Activated CD4-positive, alpha-beta T cell treated with anti-CD3 and anti-CD28 coated beads, Interleukin-2, amount 50 U/mL, for 24 hours (primary cell): ENCODE results near the gene NSG2.
"Not testable (repeated sequence)": the region's sequence is repeated elsewhere in the genome, so short reads cannot be mapped to it uniquely, and the experiment has no call there.

Experiments
- DNase-seq, 2 donors: peaks; one replicate each; pipeline ENCODE4 v3.0.0-alpha.2; 2020; ENCODE audit warnings: low read depth in 1 of 2, low spot score in 1 of 2

Gene NSG2

DNA sequence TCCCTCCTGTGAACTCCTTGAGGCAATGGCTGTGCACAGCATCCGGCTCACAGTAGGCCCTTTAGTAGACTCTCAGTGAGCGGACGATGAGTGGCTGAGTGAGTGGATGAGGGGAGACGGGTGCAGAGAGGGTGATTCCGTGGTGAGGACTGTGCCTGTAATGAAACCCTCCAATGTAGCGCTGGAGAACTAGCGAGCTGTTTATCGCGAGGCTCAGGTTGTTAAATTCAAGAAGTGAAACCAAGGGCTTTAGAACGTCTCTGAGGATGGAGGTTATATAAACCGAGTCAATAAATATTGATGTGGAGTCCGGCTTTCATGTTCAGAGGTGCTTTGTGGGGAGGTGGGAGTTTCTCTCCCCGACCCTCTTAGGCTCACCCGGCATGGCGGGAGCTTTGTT lies 53.2 kb downstream of the NSG2 start:
- no peak for DNase-seq

DNA sequence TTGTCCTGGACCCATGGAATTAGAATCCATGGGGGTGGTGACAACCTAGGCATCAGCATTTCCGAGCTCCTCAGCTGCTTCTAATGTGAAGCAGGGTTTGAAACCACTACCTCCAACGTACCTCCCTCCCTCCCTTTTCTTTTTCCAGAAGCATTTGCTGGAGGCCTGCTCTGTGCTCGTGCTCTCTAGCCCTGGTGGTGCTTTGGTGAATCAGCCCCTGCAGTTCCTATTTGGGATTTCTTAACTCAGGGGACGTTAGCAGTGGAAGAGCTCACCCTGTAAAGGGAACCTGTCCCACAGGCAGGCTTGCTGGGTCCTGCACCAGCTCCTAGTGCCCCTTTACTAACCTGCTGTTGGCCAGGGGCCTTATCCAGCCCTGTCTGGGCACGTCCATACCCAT lies 55.0 kb downstream of the NSG2 start:
- DNase-seq, result no peak

DNA sequence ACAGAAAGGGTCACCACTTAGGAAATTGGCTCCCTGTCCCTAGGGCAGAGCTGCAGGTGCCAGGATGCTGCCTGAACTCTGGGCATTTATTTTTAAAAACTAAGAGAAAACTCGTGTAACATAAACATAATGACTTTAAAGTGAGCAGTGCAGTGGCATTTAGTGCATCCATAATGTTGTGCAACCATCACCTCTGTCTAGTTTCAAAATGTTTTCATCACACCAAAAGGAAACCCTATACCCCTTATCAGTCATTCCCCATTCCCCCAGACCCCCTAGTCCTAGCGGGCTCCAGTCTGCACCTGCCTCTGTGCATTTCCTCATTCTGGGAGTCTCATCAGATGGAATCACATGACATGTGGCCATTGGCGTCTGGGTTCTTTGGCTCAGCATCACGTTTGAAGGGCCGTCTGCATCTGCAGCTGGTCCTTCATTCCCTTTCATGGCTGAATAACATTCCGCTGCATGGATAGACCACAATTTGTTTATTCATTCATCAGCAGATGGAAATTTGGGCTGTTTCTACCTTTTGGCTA lies 55.8 kb downstream of the NSG2 start:
- DNase-seq, result no peak

DNA sequence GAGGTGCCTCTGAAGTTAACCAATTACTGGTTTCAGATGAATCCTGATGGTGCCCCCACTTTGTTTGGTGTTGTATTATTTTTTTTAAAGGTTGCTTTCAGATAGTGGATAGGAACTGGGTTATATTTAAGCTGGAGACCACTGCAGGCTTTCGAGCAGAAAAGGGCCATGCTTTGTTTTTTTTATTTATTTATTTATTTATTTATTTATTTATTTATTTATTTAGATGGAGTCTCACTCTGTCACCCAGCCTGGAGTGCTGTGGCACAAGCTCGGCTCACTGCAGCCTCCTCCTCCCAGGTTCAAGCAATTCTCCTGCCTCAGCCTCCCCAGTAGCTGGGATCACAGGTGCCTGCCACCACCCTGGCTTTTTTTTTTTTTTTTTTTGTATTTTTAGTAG lies 57.1 kb downstream of the NSG2 start:
- DNase-seq, result not testable (repeated sequence)

DNA sequence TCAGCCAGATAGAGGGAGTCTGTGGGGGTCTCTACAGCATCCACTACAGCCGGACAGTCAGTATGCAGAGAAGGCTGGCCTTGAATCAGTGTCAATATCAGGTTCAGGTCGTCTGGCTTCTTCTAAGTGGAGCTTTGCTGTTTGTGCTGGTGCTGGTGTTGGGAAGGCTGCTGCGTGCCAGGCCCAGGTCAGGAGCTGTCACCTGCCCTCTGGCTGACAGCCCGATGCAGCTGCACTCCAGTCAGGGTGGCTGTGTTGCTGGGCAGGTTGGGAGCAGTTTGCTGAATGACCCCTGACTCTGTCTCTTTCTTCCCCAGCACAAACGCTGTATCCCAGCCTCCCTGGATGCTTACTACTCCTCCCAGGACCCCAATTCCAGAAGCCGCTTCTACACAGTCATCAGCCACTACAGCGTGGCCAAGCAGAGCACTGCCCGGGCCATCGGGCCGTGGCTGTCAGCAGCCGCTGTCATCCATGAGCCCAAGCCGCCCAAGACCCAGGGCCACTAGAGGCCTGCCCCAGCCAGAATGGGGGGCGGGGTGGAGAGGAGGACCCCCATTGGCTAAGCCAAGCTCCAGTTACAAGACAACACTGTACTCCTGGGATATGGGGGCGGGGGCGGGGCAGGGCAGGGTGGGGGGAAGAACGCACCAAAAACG lies 61.6 kb downstream of the NSG2 start:
- no peak for DNase-seq

DNA sequence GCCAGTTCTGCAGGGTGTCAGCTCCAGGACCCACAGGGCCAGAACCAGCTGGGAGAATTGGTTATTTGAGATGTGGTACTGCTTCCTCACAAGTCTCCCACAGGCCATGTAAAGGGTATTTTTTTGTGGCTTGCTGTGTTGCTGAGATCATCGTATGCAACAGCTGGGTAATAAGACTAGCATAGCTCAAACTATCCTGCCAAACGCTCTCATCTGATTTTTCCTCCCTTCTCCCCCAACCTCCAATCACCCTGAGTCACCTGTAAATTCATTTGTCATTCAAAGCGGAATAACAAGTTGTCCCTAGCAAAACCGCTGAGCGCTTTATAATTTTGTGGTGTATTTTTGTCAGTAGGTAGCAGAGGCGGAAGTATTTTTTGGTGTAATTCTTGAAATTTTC lies 63.2 kb downstream of the NSG2 start:
- DNase-seq, result no peak

DNA sequence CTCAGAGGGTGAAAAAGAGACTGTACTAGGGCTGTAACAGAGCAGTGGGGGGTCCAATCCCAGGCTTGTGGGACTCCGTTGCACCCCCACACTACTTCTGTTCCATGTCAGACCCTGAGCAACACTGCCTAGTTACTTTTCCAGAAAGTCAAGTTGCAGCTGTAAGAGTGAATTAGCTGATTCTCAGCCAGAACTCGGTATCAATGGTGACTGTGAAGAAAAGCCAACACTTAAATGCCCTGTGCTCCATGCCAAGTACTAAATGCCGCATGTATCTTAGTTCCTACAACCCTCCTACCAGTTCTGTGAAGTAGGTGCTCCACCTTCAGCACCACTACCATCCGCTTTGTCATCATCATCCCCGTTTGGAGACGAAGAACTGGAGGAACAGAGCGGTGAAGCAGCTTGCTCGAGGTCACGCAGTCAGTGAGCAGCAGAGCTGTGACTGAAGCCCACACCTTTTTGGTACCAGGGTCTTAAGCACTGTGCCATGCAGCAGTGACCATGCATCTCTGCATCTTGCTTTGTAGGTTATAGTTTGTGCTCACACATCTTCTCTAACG lies 64.3 kb downstream of the NSG2 start:
- DNase-seq, result no peak

DNA sequence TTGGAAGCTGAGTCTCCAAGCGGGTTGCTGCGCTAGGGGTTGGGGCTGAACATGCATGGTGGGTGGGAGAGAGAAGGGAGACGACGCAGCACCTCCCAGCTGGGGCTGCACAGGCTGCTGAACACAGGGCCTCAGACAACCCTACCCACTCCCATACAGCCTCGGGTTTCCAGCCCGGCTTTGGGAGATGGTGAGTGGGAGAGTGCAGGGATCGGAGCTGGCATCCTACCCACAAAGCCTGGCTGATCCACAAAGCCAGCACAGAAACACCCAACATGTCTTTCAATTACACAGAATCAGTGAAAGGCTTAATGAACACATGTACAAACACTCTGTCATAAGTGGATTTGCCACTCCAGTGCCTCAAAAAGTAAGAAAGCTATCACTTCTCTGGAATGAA lies 64.8 kb downstream of the NSG2 start:
- DNase-seq, result no peak

DNA sequence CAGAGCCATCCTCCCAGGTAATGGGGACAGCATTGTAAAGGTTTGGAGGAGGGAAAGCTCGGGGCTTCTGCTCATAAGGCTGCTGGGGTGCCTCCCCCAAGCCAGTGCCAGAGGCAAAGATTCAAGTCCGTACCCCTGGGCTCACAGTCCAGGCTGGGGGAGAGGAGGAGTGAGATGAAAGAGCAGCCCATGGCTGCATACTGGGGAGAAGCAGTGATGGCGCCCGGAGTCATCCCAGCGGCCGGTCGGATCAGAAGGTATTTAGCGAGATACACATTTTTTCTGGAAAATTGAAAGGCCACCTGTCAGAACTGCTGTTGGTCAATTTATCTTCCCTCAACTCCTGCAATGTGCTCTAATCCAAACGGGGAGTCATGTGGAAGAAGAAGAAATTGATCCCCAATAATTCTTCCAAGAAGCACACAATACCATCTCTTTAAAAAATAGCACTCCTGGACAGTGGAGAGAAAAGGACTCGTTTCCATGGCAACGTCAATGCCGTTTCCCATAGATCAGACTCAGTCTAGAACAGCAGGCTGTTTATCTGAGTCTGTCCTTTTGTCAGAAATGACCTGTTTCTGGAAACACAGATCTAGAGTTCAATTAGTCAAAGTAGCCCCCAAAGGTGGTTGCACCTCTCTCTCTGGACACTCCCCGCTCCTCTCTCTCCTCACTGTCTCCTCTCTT lies 65.9 kb downstream of the NSG2 start:
- DNase-seq, result no peak

DNA sequence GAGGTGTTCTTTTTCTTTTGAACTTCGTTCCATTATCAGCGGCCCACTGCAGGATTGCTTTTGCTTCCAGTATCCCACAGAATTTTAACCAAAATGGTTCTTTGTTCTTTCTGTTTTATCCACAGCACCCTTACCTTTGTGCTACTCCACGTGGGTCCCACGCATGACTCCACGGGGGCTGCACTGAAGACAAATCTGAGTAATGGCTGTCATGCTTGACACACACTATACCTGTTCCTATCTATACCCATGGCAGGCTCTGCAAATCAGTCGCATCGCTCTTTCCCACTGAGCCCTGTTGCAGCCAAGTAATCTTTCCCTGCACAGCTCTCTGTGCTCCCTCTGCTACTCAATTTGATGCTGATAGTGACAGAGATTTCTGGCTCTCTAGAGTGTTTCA lies 69.7 kb downstream of the NSG2 start:
- no peak for DNase-seq

DNA sequence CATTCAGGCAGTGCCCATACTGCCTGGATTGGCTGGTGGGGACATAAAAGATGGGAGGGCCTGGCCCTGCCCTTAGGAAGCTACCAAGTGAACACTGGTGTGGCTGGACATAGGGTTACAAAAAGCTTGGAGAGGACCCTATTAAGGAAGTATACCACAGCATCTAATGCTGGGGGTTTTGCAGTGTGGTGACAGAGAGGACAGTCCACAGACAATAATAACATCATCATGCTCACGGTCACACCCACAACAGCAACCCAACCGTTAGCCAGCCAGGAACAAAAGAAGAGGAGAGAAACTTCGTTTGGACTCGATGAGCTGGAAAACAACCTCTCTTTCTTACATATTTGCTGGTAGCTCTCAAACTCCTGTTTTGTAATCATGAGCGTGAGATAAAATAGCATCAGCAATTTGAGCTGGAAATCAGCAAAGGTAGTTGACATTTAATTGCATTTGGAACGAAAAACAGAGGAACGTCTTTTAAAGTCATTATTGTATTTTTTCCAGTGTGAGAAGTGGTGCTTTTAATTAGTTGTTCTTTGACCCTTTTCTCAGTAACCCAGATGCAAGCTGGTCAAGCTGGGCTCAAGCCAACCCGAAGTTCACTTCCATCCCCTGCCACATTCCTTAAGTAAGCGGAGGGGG lies 73.4 kb downstream of the NSG2 start:
- DNase-seq, result no peak

DNA sequence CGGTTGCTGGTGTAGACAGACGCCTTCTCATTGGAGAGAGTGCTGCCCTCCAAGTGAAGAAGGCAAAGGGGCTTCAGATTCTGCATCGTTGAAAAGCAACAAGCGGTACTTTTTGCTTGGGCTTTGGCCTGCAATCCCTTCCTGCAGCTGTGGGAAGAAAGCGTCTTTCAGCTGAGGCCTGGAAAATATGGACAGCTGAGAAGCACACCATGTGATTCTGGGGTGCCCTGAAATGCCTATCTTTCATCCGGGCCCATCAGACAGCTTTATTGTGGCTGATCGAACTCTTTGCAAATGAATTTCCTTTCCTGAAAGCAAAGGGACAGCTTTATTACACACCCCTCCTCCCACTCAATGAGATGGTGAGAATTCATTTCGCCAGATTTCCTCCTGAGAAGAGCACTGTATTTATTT lies 74.0 kb downstream of the NSG2 start:
- DNase-seq, result no peak

DNA sequence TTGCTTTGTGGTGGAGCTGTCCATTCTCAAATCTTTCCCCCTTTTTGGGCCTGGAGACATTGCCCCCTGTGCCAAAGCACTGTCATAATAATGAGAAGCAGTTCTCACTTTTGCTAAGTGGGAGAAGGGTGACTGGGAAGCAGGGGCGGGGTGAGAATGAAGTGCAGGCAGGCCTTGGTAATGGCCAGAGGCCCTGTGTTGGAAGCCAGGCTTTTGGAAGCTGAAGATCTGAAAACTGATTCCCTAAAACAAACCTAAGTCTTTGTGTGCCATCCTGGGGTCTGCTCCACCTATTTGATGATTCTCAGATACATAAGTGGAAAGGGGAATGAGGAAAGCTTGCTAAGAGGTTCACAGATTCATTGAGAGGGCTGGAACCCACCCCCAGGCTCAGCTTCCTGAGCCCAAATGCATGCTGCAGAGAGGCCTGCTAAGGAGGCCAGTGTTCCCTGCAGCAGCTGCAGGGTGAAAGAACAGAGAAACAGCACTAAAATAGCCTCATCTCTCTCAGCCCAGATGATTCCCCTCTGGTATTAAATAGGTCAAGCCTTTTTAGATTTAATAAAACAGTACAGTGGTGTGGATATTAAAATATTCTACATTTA lies 75.0 kb downstream of the NSG2 start:
- no peak for DNase-seq

DNA sequence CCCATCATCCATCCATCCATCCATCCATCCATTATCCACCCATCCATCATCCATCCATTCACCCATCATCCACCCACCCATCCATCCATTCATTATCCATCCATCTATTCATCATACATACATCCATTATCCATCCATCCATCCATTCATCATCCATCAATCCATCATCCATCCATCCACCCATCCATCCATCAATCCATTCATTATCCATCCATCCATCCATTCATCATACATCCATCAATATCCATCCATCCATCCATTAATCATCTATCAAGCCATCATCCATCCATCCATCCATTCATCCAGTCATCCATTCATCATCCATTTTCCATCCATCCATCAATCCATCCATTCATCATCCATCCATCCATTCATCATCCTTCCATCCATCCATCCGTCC lies 89.0 kb downstream of the NSG2 start:
- no peak for DNase-seq

DNA sequence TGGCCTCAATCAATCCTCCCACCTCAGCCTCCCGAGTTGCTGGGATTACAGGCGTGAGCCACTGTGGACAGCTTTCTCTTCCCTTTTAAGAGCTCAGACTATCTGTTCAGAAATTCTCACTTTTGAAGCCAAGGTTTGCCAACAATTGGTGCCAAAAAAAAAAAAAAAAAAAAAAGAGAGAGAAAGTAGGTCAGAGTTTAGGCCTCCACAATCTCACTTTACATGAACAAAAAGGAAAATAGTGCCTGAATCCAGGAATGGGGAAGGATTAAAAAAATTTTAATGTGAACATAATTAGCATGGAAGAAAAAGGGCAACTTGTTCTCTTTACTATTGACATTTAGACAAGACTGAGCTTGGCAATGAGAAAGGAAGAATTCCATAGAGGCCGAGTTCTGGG lies 94.1 kb downstream of the NSG2 start:
- no peak for DNase-seq

DNA sequence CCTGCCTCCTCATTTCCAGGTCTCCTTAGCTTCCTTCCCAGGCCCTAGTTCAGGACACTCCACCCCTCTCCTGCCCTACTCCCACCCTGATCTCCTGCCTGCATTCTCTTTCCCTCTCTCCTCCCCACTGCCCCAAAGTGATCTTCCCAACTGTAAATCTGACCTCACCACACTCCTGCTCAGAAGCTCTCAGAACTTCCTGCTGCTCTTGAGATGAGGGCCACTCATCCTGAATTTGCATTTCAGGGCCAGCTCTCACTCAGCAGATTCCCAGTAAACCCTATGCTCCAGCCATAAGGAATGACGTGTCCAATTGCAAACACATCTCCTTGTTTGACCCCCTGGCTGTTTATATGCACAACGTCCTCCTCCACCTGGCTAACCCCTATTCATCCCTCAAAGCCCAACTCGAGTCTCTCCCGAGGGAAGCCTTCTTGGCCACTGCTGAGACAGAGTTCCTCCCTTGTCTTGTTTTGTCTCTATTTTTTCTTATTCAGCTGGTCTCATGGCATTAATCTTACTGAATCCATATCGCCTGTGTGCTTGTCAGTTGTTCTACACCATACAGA lies 95.0 kb downstream of the NSG2 start:
- no peak for DNase-seq

DNA sequence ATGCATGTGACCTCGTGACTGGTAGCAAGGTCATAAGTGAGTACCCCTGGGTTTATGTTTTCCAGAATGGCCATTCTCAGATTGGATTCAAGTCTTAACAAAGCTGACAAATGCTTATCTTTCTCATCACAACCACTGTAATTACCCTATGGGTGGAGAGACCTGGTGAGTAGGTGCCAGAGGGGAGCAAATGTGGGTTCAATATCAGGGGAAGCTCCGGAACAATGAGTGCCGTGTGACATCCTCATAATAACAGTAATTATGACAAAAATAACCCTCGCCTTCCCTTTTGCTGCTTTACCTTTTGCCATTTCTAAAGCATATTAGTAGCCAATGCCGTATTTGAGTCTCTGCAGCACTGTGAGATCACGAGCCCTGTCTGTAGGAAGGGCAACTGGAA lies 95.9 kb downstream of the NSG2 start:
- no peak for DNase-seq

DNA sequence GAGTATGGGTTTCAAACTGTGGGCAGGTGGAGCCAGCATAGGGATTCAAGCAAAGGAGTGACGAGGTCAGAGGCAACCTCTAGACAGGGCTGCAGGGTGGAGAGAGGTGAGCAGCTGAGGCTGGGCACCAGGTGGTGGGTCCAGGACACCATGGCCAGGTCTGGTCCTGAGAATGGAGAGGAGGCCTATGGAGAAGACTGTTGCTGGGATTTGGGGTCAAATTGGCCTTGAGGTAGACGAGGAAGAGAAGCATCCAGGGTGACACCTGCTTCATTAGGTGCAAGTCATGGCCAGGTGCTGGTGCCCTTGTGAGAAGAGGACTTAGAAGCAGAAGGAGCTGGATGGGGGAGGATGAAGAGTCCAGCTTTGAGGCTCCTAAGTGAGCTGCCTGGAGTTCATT lies 99.6 kb downstream of the NSG2 start:
- DNase-seq, result no peak

DNA sequence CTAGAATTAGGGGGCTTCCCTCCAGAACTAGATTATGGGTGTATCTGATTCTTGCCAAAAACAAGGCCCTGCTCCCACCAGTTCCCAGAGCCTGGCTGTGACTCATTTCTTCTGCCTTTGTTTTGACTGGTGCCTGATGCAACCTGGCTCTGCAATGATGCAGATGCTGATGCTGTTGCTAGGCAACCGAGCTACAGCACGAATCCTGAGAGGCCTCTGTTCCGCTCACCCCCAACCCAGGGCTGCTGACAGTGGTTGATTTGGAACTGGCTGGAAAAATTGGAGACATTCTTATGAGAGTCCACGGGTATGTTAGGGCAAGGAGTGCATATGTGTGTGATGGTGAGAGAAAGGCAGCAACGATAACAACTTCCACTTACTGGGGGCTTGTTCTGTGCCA lies 100.3 kb downstream of the NSG2 start:
- DNase-seq, result no peak

DNA sequence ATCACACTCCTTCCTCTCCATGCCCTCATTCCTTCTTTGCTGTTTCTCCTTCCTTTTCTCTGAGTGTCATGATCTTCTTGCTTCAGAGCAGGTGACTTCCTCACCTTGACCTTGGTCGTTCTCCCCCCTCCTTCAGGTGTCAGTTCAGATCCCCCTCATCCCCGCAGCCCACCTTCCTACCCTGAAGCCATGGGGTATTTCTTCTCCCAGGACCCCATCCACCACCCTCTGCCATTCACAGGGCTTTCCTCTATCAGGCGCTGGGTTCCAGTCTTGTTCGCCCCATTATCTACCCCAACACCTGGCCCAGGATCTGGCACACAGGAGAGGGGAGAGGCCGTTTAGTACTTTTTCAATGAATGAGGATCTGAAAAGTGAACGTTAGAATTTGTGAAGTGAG lies 101.0 kb downstream of the NSG2 start:
- no peak for DNase-seq

DNA sequence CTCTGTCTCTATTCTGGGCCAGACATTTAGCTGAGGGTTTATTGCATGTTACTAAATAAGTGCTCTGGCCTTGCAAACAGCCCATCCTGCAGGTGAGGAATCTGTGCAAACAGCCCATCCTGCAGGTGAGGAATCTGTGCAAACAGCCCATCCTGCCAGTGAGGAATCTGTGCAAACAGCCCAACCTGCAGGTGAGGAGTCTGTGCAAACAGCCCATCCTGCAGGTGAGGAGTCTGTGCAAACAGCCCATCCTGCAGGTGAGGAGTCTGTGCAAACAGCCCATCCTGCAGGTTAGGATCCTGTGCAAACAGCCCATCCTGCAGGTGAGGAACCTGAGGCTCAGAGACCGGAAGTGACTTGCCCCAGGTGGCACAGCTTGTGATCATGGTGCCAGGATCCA lies 101.5 kb downstream of the NSG2 start:
- DNase-seq, result not testable (repeated sequence)
